HepG2 (cell line): ENCODE measurements around the gene OSBPL10. TPM values are rescaled to one million over a fixed set of nuclear protein-coding genes. Genes with fewer than 3 reads are reported as not detected.
A peak's percentile ranks its signal among the peaks of the same experiment; 100 is the strongest.

Source experiments
- ADNP ChIP-seq: sonication (generic); formaldehyde crosslinking; IDR thresholded peaks from 2 replicates; pipeline ENCODE4 v1.4.0; 2020; ENCODE audit warnings: missing genetic modification reagents
- CERS6 ChIP-seq: sonication (generic); formaldehyde crosslinking; IDR thresholded peaks from 2 replicates; pipeline ENCODE4 v1.5.0; 2020; ENCODE audit warnings: missing genetic modification reagents
- CTCF ChIP-seq: sonication (generic); formaldehyde crosslinking; IDR thresholded peaks from 2 replicates; pipeline ENCODE4 v1.5.0; 2020; ENCODE audit warnings: mild to moderate bottlenecking, missing genetic modification reagents, moderate library complexity
- FOXA1 ChIP-seq, 2 experiments: fragments of 450-650 bp in 1 of 2; sonication (generic) in 1 of 2; formaldehyde crosslinking in 1 of 2; IDR thresholded peaks; 2 replicates each; pipeline versions ENCODE4 v1.4.0 to v1.6.1; 2016 to 2020; ENCODE audit warnings: missing genetic modification reagents in 1 of 2
- IRX3 ChIP-seq: sonication (generic); formaldehyde crosslinking; IDR thresholded peaks from 2 replicates; pipeline ENCODE4 v1.8.1; 2023; ENCODE audit warnings: mild to moderate bottlenecking, low read depth, missing genetic modification reagents, borderline replicate concordance
- MED1 ChIP-seq: sonication (generic); formaldehyde crosslinking; IDR thresholded peaks from 2 replicates; pipeline ENCODE4 v1.4.0; 2020; ENCODE audit warnings: missing genetic modification reagents
- MTERF4 ChIP-seq: sonication (generic); formaldehyde crosslinking; IDR thresholded peaks from 2 replicates; pipeline ENCODE4 v1.8.0; 2023; ENCODE audit warnings: mild to moderate bottlenecking, missing genetic modification reagents
- REL ChIP-seq: sonication (generic); formaldehyde crosslinking; conservative IDR thresholded peaks from 2 replicates; pipeline ENCODE4 v1.8.0; 2022; ENCODE audit warnings: mild to moderate bottlenecking, missing genetic modification reagents, moderate library complexity
- REPIN1 ChIP-seq: sonication (generic); formaldehyde crosslinking; IDR thresholded peaks from 2 replicates; pipeline ENCODE4 v1.8.0; 2022; ENCODE audit warnings: missing genetic modification reagents, low read depth, mild to moderate bottlenecking, borderline replicate concordance
- ZNF10 ChIP-seq: sonication (generic); formaldehyde crosslinking; IDR thresholded peaks from 2 replicates; pipeline ENCODE4 v1.4.0; 2020; ENCODE audit warnings: mild to moderate bottlenecking, low read depth, missing genetic modification reagents, borderline replicate concordance
- ZNF160 ChIP-seq: sonication (generic); formaldehyde crosslinking; IDR thresholded peaks from 2 replicates; pipeline ENCODE4 v1.8.0; 2022; ENCODE audit warnings: mild to moderate bottlenecking, inconsistent platforms, missing genetic modification reagents
- ZNF232 ChIP-seq: sonication (generic); formaldehyde crosslinking; IDR thresholded peaks from 2 replicates; pipeline ENCODE4 v1.4.0; 2020; ENCODE audit warnings: missing genetic modification reagents, borderline replicate concordance
- ZNF362 ChIP-seq: sonication (generic); formaldehyde crosslinking; IDR thresholded peaks from 2 replicates; pipeline ENCODE4 v1.4.0; 2020; ENCODE audit warnings: missing genetic modification reagents, mild to moderate bottlenecking, borderline replicate concordance
- ZNF44 ChIP-seq: sonication (generic); formaldehyde crosslinking; IDR thresholded peaks from 2 replicates; pipeline ENCODE4 v1.5.1; 2020; ENCODE audit warnings: mild to moderate bottlenecking, missing genetic modification reagents
- ZNF567 ChIP-seq: sonication (generic); formaldehyde crosslinking; IDR thresholded peaks from 2 replicates; pipeline ENCODE4 v1.8.1; 2023; ENCODE audit warnings: mild to moderate bottlenecking, missing genetic modification reagents, borderline replicate concordance
- ZNF577 ChIP-seq: sonication (generic); formaldehyde crosslinking; IDR thresholded peaks from 2 replicates; pipeline ENCODE4 v1.4.0; 2020; ENCODE audit warnings: mild to moderate bottlenecking, low read depth, missing genetic modification reagents, borderline replicate concordance
- ZNF652 ChIP-seq: IDR thresholded peaks from 2 replicates; pipeline ENCODE4 v1.6.1; 2016; ENCODE audit warnings: low read depth, borderline replicate concordance
- ZNF770 ChIP-seq: sonication (generic); formaldehyde crosslinking; IDR thresholded peaks from 2 replicates; pipeline ENCODE4 v1.5.0; 2020; ENCODE audit warnings: mild to moderate bottlenecking, missing genetic modification reagents
- ZSCAN20 ChIP-seq: sonication (generic); formaldehyde crosslinking; IDR thresholded peaks from 2 replicates; pipeline ENCODE4 v1.4.0; 2020; ENCODE audit warnings: missing genetic modification reagents, mild to moderate bottlenecking, borderline replicate concordance
- polyA plus RNA-seq, 8 experiments: library from polyadenylated mRNA; depleted of rRNA in 3 of 8; stranded (reverse) in 7 of 8; unstranded in 1 of 8; fragments of >200 nt; fragmentation: Illumina TruSeq in 4 of 8; extraction: Trizol in 4 of 8; gene quantifications; 2 replicates each; pipeline versions ENCODE4 v1.2.1 to v1.2.3, GENCODE V29; 2011 to 2016; ENCODE audit warnings: low read depth in 4 of 8, missing spikeins in 1 of 8, mixed read lengths in 1 of 8; ENCODE audit not compliant: insufficient read depth in 1 of 8
- total RNA-seq, 5 experiments: library from RNA; depleted of rRNA; stranded (reverse); fragments of >200 nt; fragmentation: Illumina TruSeq; extraction: Trizol; gene quantifications; 2 replicates each; pipeline ENCODE4 v1.2.3, GENCODE V29; 2016; ENCODE audit warnings: low read depth in 1 of 5

The OSBPL10 gene
- total and polyA plus RNA-seq, 2 of the 13 experiments (the other 11 are each of a cell fraction or from before 2014, with no cell fraction given), result 10.3 to 28.6 TPM

- TF ChIP-seq ZNF770 (CRISPR knock-in tag), result peak; percentile 98
- no peak for TF ChIP-seq ZNF160 (CRISPR knock-in tag)
- peak; percentile 80 for TF ChIP-seq ZNF362 (CRISPR knock-in tag)
- TF ChIP-seq ZNF577 (CRISPR knock-in tag), result no peak
- TF ChIP-seq IRX3 (CRISPR knock-in tag), result no peak
- no peak for TF ChIP-seq FOXA1 (IDR thresholded peaks at IDR 0.05)
- no peak for TF ChIP-seq FOXA1 (CRISPR knock-in tag; IDR thresholded peaks at IDR 0.05)
- peak; percentile 81 for TF ChIP-seq ZNF652
- no peak for TF ChIP-seq CTCF (CRISPR knock-in tag)
- 0 out of 2 replicates have a peak, but pooled peaks have one; percentile 24 for TF ChIP-seq MED1
- no peak for TF ChIP-seq CERS6 (CRISPR knock-in tag)
- no peak for TF ChIP-seq MTERF4 (CRISPR knock-in tag)
- no peak for TF ChIP-seq REPIN1 (CRISPR knock-in tag)
- peak; percentile 21; the same call in 1 of the 2 replicates for TF ChIP-seq ADNP
- TF ChIP-seq ZSCAN20, result no peak
- TF ChIP-seq ZNF10 (CRISPR knock-in tag), result no peak
- TF ChIP-seq ZNF44 (CRISPR knock-in tag), result no peak
- TF ChIP-seq ZNF567 (CRISPR knock-in tag), result peak; percentile 36; the same call in 1 of the 2 replicates
- TF ChIP-seq ZNF232 (CRISPR knock-in tag), result no peak
- TF ChIP-seq REL (CRISPR knock-in tag), result no peak
These were observed 62.6 kb downstream of the OSBPL10 start (continued) for GRCh38 chr3:31918179-31919150.
